AG09309 (cell line): ENCODE results near the gene ZDHHC11B.
"Not testable (repeated sequence)": the region's sequence is repeated elsewhere in the genome, so short reads cannot be mapped to it uniquely, and the experiment has no call there.

ENCODE experiments used
- DNase-seq: peaks from one replicate; pipeline ENCODE4 v3.0.0-alpha.2; 2010; ENCODE audit warnings: low read depth
- H3K4me3 ChIP-seq: 2 replicates; pipeline ENCODE4 v1.5.1; 2011; ENCODE audit warnings: mild to moderate bottlenecking, low read depth, low read length, moderate library complexity; ENCODE audit not compliant: control insufficient read depth
- TF ChIP-seq, protein P1 (sequence below): IDR thresholded peaks from 2 replicates; pipeline ENCODE4 v1.5.1; 2011; ENCODE audit warnings: mild to moderate bottlenecking, low read depth, low read length, inconsistent platforms; ENCODE audit not compliant: insufficient read depth, control insufficient read depth; ENCODE audit errors: missing control alignments

Gene ZDHHC11B

DNA sequence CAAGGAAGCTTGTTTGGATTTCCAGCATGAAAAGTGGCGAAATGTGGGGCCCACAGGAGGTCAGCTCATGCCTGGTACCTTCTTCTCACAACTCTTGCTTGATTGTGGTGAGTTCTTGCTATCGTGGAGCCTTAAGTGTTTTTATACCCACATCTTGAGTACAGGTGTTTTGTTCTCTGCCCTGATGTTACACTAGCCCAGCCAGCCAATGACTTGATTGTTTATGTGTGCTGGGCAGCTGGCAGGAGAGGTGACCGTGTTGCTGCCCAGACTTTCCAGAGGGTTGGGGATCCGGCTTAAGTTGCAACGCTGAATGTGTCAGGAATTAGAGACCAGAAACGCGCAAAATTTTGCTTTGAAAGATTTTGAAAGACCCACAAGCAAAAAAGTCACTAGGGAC is 67.4 kb downstream of the ZDHHC11B start:
- no peak overlapping the region for H3K4me3 ChIP-seq
- no peak for DNase-seq
- TF ChIP-seq, protein P1, sequence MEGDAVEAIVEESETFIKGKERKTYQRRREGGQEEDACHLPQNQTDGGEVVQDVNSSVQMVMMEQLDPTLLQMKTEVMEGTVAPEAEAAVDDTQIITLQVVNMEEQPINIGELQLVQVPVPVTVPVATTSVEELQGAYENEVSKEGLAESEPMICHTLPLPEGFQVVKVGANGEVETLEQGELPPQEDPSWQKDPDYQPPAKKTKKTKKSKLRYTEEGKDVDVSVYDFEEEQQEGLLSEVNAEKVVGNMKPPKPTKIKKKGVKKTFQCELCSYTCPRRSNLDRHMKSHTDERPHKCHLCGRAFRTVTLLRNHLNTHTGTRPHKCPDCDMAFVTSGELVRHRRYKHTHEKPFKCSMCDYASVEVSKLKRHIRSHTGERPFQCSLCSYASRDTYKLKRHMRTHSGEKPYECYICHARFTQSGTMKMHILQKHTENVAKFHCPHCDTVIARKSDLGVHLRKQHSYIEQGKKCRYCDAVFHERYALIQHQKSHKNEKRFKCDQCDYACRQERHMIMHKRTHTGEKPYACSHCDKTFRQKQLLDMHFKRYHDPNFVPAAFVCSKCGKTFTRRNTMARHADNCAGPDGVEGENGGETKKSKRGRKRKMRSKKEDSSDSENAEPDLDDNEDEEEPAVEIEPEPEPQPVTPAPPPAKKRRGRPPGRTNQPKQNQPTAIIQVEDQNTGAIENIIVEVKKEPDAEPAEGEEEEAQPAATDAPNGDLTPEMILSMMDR = no peak

DNA sequence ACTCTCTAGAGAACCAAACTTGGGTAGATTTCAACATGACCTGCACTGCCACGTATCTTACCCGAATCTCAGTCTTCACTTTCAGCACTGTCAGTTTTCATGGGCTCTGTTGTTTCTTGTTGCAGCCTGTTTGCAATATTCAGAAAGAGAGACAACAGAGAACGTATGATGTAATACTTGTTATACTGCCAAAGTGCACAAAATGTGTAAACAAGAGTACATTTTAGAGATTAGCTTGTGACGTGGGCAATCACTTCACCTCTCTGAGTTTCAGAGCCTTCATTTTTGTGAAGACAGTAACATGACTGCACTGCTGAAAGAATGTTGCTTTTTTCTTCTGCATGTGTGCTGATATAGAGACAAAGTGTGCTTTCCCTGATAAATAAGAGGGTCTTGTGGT is 67.8 kb downstream of the ZDHHC11B start:
- H3K4me3 ChIP-seq, DNase-seq: not testable (repeated sequence)

GRCh38 chr5:715636-716035 is 68.9 kb downstream of the ZDHHC11B start:
- H3K4me3 ChIP-seq, DNase-seq: not testable (repeated sequence)

DNA sequence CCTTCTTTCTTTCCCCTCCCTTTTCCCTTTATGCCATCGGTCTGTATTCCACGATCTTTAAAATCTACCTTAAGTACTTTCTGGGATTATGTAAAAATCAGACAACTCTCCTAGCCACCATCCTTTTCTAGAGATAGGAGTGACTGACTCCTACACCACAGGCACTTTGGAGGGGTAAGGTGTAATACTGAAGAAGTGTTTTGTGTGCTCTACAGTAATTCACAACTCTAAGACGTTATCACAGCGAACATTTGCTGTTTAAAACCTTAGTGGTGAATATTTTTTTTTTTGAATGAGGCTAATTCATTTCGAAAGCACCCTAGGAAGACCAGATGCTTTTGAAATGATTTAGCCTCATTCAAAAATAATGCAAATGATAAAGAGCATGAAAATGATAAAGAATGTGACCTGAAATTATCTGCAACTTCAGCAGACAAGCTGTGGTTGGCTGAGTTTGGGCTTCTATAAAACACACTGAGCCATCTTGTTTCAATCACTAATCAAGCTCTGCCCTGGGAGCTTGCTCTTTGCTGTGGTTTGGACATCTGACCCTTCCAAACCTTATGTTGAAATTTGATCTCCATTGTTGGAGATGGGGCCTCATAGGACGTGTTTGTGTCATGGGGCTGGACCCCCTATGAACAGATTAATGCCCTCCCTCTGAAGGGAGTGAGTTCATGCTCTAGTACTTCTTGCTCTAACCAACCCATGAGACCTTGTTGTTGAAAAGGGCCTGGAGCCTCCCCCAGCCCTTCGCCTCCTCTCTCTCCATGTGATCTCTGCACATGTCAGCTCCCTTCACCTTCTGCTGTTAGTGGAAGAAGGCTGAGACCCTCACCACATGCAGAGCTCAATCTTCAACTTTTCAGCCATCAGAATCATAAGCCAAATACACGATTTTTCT is 70.1 kb downstream of the ZDHHC11B start:
- H3K4me3 ChIP-seq, DNase-seq: not testable (repeated sequence)

DNA sequence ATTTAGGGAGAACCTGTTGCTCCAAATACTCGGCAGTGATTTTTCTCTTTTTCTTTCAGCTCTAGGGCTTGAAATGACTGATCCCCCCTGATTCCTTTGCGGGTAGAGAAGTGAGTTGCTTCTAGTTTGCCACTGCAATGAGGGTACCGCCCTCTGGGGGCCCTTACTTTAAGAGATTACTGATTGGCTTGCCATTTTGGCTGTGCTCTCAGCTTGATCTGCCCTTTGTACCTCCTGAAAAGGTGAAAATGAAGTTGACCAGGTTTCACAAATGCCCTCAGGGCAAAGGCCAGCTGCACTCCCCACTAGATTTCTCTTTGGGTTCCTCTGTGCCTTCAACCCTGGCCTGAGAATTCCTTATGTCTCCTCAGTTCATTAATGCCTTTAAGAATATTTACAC is 70.8 kb downstream of the ZDHHC11B start:
- DNase-seq, H3K4me3 ChIP-seq: not testable (repeated sequence)

DNA sequence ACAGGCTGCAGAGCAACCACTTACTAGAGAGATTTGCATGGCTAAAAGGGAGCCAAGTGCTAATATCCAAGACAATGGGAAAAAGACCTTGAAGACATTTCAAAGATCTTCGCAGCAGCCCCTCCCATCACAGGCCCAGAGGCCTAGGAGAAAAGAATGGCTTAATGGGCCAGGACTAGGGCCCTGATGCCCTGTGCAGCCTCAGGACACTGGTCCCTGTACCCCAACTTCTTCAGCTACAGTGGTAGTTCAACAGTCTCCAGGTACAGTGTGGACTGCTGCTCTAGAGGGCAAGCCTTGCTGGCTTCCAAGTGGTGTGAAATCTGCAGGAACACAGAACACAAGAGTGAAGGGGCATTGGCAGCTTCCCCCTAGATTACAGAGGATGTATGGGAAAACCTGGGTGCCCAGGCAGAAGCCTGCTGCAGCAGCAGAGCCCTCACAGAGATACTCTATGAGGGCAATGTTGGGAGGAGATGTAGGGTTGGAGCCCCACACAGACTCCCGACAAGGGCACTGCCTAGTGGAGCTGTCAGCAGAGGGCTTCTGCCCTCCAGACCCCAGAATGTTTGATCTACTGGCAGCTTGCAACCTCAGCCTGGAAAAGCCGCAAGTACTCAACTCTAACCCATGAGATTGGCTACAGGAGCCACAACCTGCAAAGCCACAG is 75.5 kb downstream of the ZDHHC11B start:
- not testable (repeated sequence) for DNase-seq, H3K4me3 ChIP-seq

GRCh38 chr5:708374-708773 is 76.2 kb downstream of the ZDHHC11B start:
- DNase-seq, H3K4me3 ChIP-seq: not testable (repeated sequence)

DNA sequence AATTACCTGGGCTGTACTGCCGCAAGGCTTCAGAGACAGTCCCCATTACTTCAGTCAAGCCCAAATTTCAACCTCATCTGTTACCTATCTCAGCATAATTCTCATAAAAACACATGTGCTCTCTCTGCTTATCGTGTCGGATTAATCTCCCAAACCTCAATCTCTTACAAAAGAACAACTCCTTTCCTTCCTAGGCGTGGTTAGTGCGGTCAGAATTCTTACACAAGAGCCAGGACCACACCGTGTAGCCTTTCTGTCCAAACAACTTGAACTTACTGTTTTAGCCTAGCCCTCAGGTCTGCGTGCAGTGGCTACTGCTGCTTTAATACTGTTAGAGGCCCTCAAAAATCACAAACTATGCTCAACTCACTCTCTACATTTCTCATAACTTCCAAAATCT is 78.4 kb downstream of the ZDHHC11B start:
- not testable (repeated sequence) for DNase-seq, H3K4me3 ChIP-seq

GRCh38 chr5:696753-697702 is 87.5 kb downstream of the ZDHHC11B start:
- not testable (repeated sequence) for H3K4me3 ChIP-seq, DNase-seq

DNA sequence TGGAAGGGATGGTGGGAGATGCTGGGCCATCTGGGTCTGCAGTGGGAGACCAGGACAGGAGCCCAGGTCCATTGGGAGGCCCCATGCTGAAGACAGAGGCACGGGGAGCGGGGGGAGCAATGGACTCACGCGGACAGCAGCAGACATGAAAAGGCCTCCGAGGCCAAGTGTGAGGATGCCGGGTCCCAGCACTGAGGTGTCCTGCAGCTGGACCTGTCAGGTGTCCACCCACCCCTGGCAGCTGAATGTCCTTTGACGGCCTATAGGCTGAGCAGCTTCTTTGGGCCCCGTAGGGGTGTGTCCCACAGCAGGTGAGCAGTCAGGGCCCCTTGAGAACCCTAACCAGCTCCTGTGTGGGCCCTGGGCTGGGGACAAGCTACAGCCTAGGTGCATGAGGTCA is 88.3 kb downstream of the ZDHHC11B start:
- not testable (repeated sequence) for H3K4me3 ChIP-seq, DNase-seq

- not testable (repeated sequence) for H3K4me3 ChIP-seq, DNase-seq
Observed at GRCh38 chr5:695475-695874, 89.1 kb downstream of the ZDHHC11B start.

GRCh38 chr5:694042-694431 is 90.5 kb downstream of the ZDHHC11B start:
- not testable (repeated sequence) for DNase-seq, H3K4me3 ChIP-seq

DNA sequence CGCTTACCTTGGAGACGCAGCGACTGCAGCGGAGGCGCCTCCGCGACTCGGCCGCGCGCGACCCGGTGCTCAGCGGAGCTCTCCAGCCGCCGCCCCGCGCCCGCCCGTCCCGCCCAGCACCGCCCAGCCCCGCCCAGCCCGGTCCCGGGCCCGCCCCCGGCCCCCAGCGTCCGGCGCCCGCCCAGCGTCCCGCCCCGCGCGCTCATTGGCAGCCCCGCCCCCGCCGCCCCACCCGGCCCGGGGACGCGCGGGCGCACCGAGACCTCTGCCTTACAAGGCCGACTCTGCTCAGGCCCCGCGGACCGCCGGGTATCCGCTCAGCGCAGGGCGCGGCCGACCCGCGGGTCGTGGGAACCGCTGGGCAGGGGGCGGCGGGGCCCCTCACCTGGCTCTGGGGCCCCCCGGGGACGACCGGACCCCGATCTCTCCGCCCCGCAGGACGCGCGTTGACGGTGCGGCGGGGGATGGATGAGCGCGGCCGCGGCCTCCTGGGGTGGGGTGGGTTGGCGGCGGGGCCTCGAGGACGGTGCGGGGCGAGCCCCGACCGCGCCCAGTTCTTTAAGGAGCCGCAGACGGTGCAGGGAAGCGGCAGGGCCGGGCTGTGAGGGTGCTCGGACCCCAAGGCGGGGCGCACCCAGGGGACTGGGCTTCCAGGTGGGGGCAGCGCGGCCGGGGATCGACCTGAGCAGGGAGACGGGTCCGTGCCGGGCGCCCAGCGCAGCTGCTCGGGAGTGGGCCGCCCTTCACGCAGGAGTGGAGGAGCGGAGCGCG is 91.1 kb downstream of the ZDHHC11B start, which contains the start of gene TPPP:
Gene TPPP, minus strand, starts transcription at position 82 of the 771 bp plus-strand sequence. CDS start 15,292 bp downstream, outside the sequence.
- DNase-seq = not testable (repeated sequence)
- peak within 1 kb of the TSS; percentile 15 for H3K4me3 ChIP-seq

DNA sequence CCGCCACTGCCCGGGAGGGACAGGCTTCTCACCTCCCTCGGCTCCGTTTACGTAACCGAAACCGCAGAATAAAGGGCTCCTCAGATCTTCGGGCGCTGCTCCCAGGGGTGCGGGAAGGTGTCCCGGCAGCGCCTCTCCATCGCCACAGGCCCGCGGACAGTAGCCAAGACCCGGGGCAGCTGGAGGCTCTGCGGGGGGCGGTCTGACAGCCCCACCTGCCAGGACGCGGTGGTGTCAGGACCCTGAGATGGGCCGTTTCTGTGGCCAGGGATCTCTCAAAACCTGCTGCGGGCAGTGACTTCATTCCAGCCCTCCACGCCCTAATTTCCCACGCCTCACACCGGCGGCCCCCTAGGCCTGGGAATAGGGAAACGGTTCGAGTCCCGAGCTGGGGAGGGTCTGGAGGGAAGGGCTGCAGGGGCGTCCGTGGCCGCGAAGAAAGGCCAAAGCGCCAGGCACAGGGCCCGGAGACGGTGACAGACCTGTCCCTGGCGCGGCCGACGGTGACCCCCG is 91.9 kb downstream of the ZDHHC11B start:
- H3K4me3 ChIP-seq = peak overlapping the region; percentile 15
- not testable (repeated sequence) for DNase-seq
